K562 (cell line): ENCODE results near the gene RNF115.

ENCODE experiments used
- HOMEZ ChIP-seq: fragments of 250-450 bp; sonication (Bioruptor Pico); IDR thresholded peaks from 2 replicates; pipeline ENCODE4 v1.4.0; 2020; ENCODE audit warnings: mild to moderate bottlenecking, moderate library complexity
- TOE1 ChIP-seq, 2 experiments: fragments of 450-650 bp in 1 of 2; sonication (generic) in 1 of 2; formaldehyde crosslinking in 1 of 2; IDR thresholded peaks; 2 replicates each; pipeline versions ENCODE4 v1.7.1 to v1.8.0; 2016 to 2022; ENCODE audit warnings: borderline replicate concordance in 2 of 2, mild to moderate bottlenecking in 2 of 2, antibody characterized with exemption in 1 of 2, inconsistent platforms in 1 of 2, low read depth in 1 of 2, missing genetic modification reagents in 1 of 2, moderate library complexity in 1 of 2
- ZFP36 ChIP-seq: fragments of 150-350 bp; IDR thresholded peaks from 2 replicates; pipeline ENCODE4 v1.6.1; 2018; ENCODE audit warnings: low read length, low read depth; ENCODE audit not compliant: partially characterized antibody

GRCh38 chr1:145690587-145691558 lies 133.0 kb downstream of the RNF115 start:
- no peak for TF ChIP-seq ZFP36
- no peak for TF ChIP-seq TOE1 (IDR thresholded peaks at IDR 0.05; ENCODE audit: borderline replicate concordance)
- TF ChIP-seq TOE1 (CRISPR knock-in tag; IDR thresholded peaks at IDR 0.05; ENCODE audit: borderline replicate concordance, low read depth): no peak
- TF ChIP-seq HOMEZ (CRISPR knock-in tag): no peak
